WTC11 (cell line): ENCODE data around the gene DEPDC1B. TPM values are rescaled to one million over a fixed set of nuclear protein-coding genes. Genes with fewer than 3 reads are reported as not detected.

Source experiments
- ATAC-seq: fragments of 200-7000 bp; cut with Tn5 transposase; 2 replicates; pipeline ENCODE4 v1.10.0; 2021; ENCODE audit warnings: mild to moderate bottlenecking, moderate library complexity
- CTCF ChIA-PET: fragments of 300-600 bp; sonication (Branson Sonifier 250); formaldehyde crosslinking; loops from one replicate; lab custom pipeline; 2021; ENCODE audit warnings: antibody characterized with exemption; lab: Charles Lee
- POLR2A ChIA-PET: fragments of 350-600 bp; sonication (Branson Sonifier 250); formaldehyde crosslinking; loops from one replicate; lab custom pipeline; 2021; ENCODE audit warnings: antibody characterized with exemption; lab: Charles Lee
- DNase-seq: peaks from one replicate; pipeline ENCODE4 v3.0.0; 2021; ENCODE audit warnings: low spot score
- H3K27ac Mint-ChIP-seq: 2 replicates; pipeline ENCODE4 v1.8.0; 2021; ENCODE audit warnings: mixed read lengths
- H3K27me3 Mint-ChIP-seq: 2 replicates; pipeline ENCODE4 v1.8.0; 2021; ENCODE audit warnings: low read depth, mild to moderate bottlenecking, moderate library complexity, mixed read lengths
- H3K36me3 Mint-ChIP-seq: 2 replicates; pipeline ENCODE4 v1.8.0; 2021; ENCODE audit warnings: mixed read lengths
- H3K4me1 Mint-ChIP-seq: 2 replicates; pipeline ENCODE4 v1.8.0; 2022; ENCODE audit warnings: mixed read lengths
- H3K4me3 Mint-ChIP-seq: 2 replicates; pipeline ENCODE4 v1.8.0; 2021; ENCODE audit warnings: mild to moderate bottlenecking, moderate library complexity, mixed read lengths
- H3K9me3 Mint-ChIP-seq: 2 replicates; pipeline ENCODE4 v1.8.0; 2021; ENCODE audit warnings: mixed read lengths
- ATF1 ChIP-seq: sonication (generic); formaldehyde crosslinking; IDR thresholded peaks from 2 replicates; pipeline ENCODE4 v1.8.1; 2023; ENCODE audit warnings: mild to moderate bottlenecking, moderate library complexity, missing genetic modification reagents
- ATF6 ChIP-seq: sonication (generic); formaldehyde crosslinking; IDR thresholded peaks from 2 replicates; pipeline ENCODE4 v1.8.1; 2023; ENCODE audit warnings: mild to moderate bottlenecking, missing genetic modification reagents
- E2F5 ChIP-seq: sonication (generic); formaldehyde crosslinking; IDR thresholded peaks from 2 replicates; pipeline ENCODE4 v1.8.1; 2022; ENCODE audit warnings: mild to moderate bottlenecking, moderate library complexity, missing genetic modification reagents
- FOXJ3 ChIP-seq: sonication (generic); formaldehyde crosslinking; IDR thresholded peaks from 2 replicates; pipeline ENCODE4 v1.9.0; 2021; ENCODE audit warnings: missing genetic modification reagents, mild to moderate bottlenecking, borderline replicate concordance
- HMGXB4 ChIP-seq: sonication (generic); formaldehyde crosslinking; IDR thresholded peaks from 2 replicates; pipeline ENCODE4 v1.8.1; 2023; ENCODE audit warnings: mild to moderate bottlenecking, moderate library complexity, missing genetic modification reagents
- IRF1 ChIP-seq: sonication (generic); formaldehyde crosslinking; IDR thresholded peaks from 2 replicates; pipeline ENCODE4 v1.8.0; 2023; ENCODE audit warnings: missing genetic modification reagents
- IRF2 ChIP-seq: sonication (generic); formaldehyde crosslinking; IDR thresholded peaks from 2 replicates; pipeline ENCODE4 v1.8.0; 2022; ENCODE audit warnings: low read depth, missing genetic modification reagents, borderline replicate concordance
- KAT7 ChIP-seq: sonication (generic); formaldehyde crosslinking; IDR thresholded peaks from 2 replicates; pipeline ENCODE4 v1.8.1; 2023; ENCODE audit warnings: missing genetic modification reagents, mild to moderate bottlenecking, borderline replicate concordance
- MAX ChIP-seq: sonication (generic); formaldehyde crosslinking; IDR thresholded peaks from 2 replicates; pipeline ENCODE4 v1.8.0; 2022; ENCODE audit warnings: mild to moderate bottlenecking, missing genetic modification reagents
- PRRX2 ChIP-seq: fragments of 250-450 bp; sonication (Bioruptor Pico); IDR thresholded peaks from 2 replicates; pipeline ENCODE4 v1.8.0; 2021; ENCODE audit warnings: mild to moderate bottlenecking
- TP53 ChIP-seq: sonication (generic); formaldehyde crosslinking; IDR thresholded peaks from 2 replicates; pipeline ENCODE4 v1.8.1; 2023; ENCODE audit warnings: mild to moderate bottlenecking, missing genetic modification reagents
- USF1 ChIP-seq: sonication (generic); formaldehyde crosslinking; IDR thresholded peaks from 2 replicates; pipeline ENCODE4 v1.8.0; 2022; ENCODE audit warnings: mild to moderate bottlenecking, missing genetic modification reagents
- ZNF138 ChIP-seq: sonication (generic); formaldehyde crosslinking; conservative IDR thresholded peaks from 2 replicates; pipeline ENCODE4 v1.8.1; 2022; ENCODE audit warnings: mild to moderate bottlenecking, moderate library complexity, missing genetic modification reagents
- ZNF425 ChIP-seq: fragments of 250-450 bp; sonication (Bioruptor Pico); conservative IDR thresholded peaks from 2 replicates; pipeline ENCODE4 v1.9.0; 2021; ENCODE audit warnings: mild to moderate bottlenecking
- ZNF532 ChIP-seq: fragments of 250-450 bp; sonication (Bioruptor Pico); IDR thresholded peaks from 2 replicates; pipeline ENCODE4 v1.9.0; 2021; ENCODE audit warnings: mild to moderate bottlenecking, borderline replicate concordance
- ZNF671 ChIP-seq: fragments of 250-450 bp; sonication (Bioruptor Pico); IDR thresholded peaks from 2 replicates; pipeline ENCODE4 v1.8.0; 2021; ENCODE audit warnings: mild to moderate bottlenecking
- total RNA-seq: library from RNA; stranded (reverse); gene quantifications from 3 replicates; pipeline ENCODE4 v1.2.3, GENCODE V29; 2021

DEPDC1B gene
- total RNA-seq, 1 experiment from 2014 or later: 55.1 TPM

- Mint-ChIP-seq H3K9me3 (peaks cover 5% of the 10 kb centered on the region), H3K4me1 (no peaks in the 10 kb centered on the region), H3K4me3 (no peak overlapping the region), H3K27me3 (no peaks in the 10 kb centered on the region; the same call in 1 of the 2 replicates), H3K27ac (no peak overlapping the region), H3K36me3 (peaks cover 5% of the 10 kb centered on the region)
- ChIA-PET POLR2A (no interaction called here), CTCF (no interaction called here)
- no peak for DNase-seq
- no peak for TF ChIP-seq ZNF671 (CRISPR knock-in tag)
- TF ChIP-seq USF1 (CRISPR knock-in tag): no peak
- TF ChIP-seq MAX (CRISPR knock-in tag): no peak
- no peak for TF ChIP-seq IRF2 (CRISPR knock-in tag)
- no peak for TF ChIP-seq ATF1 (CRISPR knock-in tag)
- no peak for TF ChIP-seq ZNF138 (CRISPR knock-in tag)
- no peak for TF ChIP-seq ZNF532
- TF ChIP-seq ATF6 (CRISPR knock-in tag): no peak
- no peak for ATAC-seq
Measured at GRCh38 chr5:60550311-60550710, 149.7 kb downstream of the DEPDC1B start.

GRCh38 chr5:60549841-60550240, 150.1 kb downstream of the DEPDC1B start:
- no peak for DNase-seq
- no peak overlapping the region for H3K4me3 Mint-ChIP-seq
- CTCF ChIA-PET: no interaction called here

More at GRCh38 chr5:60549841-60550240, 150.1 kb downstream of the DEPDC1B start:
- no peak for ATAC-seq
- Mint-ChIP-seq H3K4me1 (no peaks in the 10 kb centered on the region), H3K27ac (no peak overlapping the region), H3K27me3 (no peaks in the 10 kb centered on the region; the same call in 1 of the 2 replicates), H3K9me3 (peaks cover under 1% of the 10 kb centered on the region), H3K36me3 (peaks cover under 1% of the 10 kb centered on the region)
- no peak for TF ChIP-seq FOXJ3 (CRISPR knock-in tag)
- no peak for TF ChIP-seq IRF1 (CRISPR knock-in tag)
- no peak for TF ChIP-seq E2F5 (CRISPR knock-in tag)
- no peak for TF ChIP-seq KAT7 (CRISPR knock-in tag)
- no peak for TF ChIP-seq ZNF532
- no peak for TF ChIP-seq HMGXB4 (CRISPR knock-in tag)
- TF ChIP-seq TP53 (CRISPR knock-in tag): no peak
- TF ChIP-seq PRRX2 (CRISPR knock-in tag): no peak
- TF ChIP-seq ZNF425 (CRISPR knock-in tag): no peak
- POLR2A ChIA-PET: no interaction called here
